NCI-H460 (cell line): ENCODE measurements around the gene ANKRD34B. TPM values are rescaled to one million over a fixed set of nuclear protein-coding genes. Genes with fewer than 3 reads are reported as not detected.

ENCODE experiments used
- DNase-seq: peaks from one replicate; pipeline ENCODE4 v3.0.0-alpha.2; 2016; ENCODE audit warnings: low read depth; ENCODE audit errors: extremely low read depth
- small RNA-seq, 2 experiments: library from RNA; depleted of rRNA; stranded (forward); fragments of <200 nt; gene quantifications; one replicate each; pipeline ENCODE3, GENCODE V24; 2014
- total RNA-seq: library from RNA; depleted of rRNA; stranded (reverse); fragments of >200 nt; shearing (Covaris generic); gene quantifications from 2 replicates; pipeline ENCODE4 v1.2.3, GENCODE V29; 2014; rRNA removed

The ANKRD34B gene
- total RNA-seq, 1 experiment from 2014 or later = not detected

- no peak for DNase-seq
Measured at GRCh38 chr5:80573062-80573461, 3.0 kb upstream of the ANKRD34B start.

GRCh38 chr5:80569086-80569960 lies 757 bp downstream of the ANKRD34B start:
- no peak for DNase-seq

- no peak for DNase-seq
Measured at GRCh38 chr5:80568251-80568650, 1.8 kb downstream of the ANKRD34B start.

- DNase-seq = no peak
Measured at GRCh38 chr5:80566711-80567259, 3.3 kb downstream of the ANKRD34B start.

- DNase-seq = no peak
Measured at GRCh38 chr5:80565330-80565729, 4.8 kb downstream of the ANKRD34B start.

GRCh38 chr5:80559244-80559643 lies 10.8 kb downstream of the ANKRD34B start:
- no peak for DNase-seq

- DNase-seq = no peak
Measured at GRCh38 chr5:80555099-80555498, 15.0 kb downstream of the ANKRD34B start.

GRCh38 chr5:80554646-80555045 lies 15.4 kb downstream of the ANKRD34B start:
- no peak for DNase-seq

- no peak for DNase-seq
Measured at GRCh38 chr5:80541392-80541791, 28.7 kb downstream of the ANKRD34B start.

- DNase-seq = no peak
Measured at GRCh38 chr5:80540691-80541090, 29.4 kb downstream of the ANKRD34B start.

GRCh38 chr5:80516826-80517225 lies 53.3 kb downstream of the ANKRD34B start:
- no peak for DNase-seq

GRCh38 chr5:80509362-80509761 lies 60.7 kb downstream of the ANKRD34B start:
- DNase-seq = no peak

- no peak for DNase-seq
Measured at GRCh38 chr5:80508844-80509243, 61.2 kb downstream of the ANKRD34B start.

- DNase-seq = no peak
Measured at GRCh38 chr5:80507663-80508062, 62.4 kb downstream of the ANKRD34B start.

Small RNA genes lying within 50 kb of the gene (small RNA-seq; reads per million reads assigned to genes)
- gene DBIP2 = 0 reads per million in 2 experiments

Other genes starting within 250 kb of the ANKRD34B start
- 23.6 and 32.8 TPM in 2 replicates for gene ZFYVE16, start 162.2 kb downstream of the ANKRD34B start, total RNA-seq
- gene FAM151B, start 82.2 kb downstream of the ANKRD34B start, total RNA-seq = 2.3 TPM in 2 replicates
- gene MSH3, start 84.4 kb upstream of the ANKRD34B start, total RNA-seq = 12.2 and 14.6 TPM in 2 replicates
- gene DHFR, start 84.7 kb upstream of the ANKRD34B start, total RNA-seq = 19.5 and 23.0 TPM in 2 replicates